Smooth muscle cell (in vitro differentiated cells): ENCODE measurements around the gene NFATC1. TPM values are rescaled to one million over a fixed set of nuclear protein-coding genes. Genes with fewer than 3 reads are reported as not detected.

ENCODE experiments used
- DNase-seq: peaks from one replicate; lab custom pipeline; 2025; ENCODE audit not compliant: unreplicated experiment; lab: John Stamatoyannopoulos, UW
- H2AFZ ChIP-seq: fragments of 200-600 bp; sonication (generic); 2 replicates; pipeline ENCODE4 v1.6.0; 2016; ENCODE audit warnings: antibody characterized with exemption, low read depth, mild to moderate bottlenecking
- H3F3A ChIP-seq: fragments of 200-600 bp; sonication (generic); 2 replicates; pipeline ENCODE4 v1.6.0; 2017; ENCODE audit warnings: antibody characterized with exemption, low read depth
- H3K27ac ChIP-seq: fragments of 200-600 bp; sonication (generic); 2 replicates; pipeline ENCODE4 v1.5.1; 2016; ENCODE audit warnings: low read depth, mild to moderate bottlenecking
- H3K27me3 ChIP-seq: fragments of 200-600 bp; sonication (generic); 2 replicates; pipeline ENCODE4 v1.6.1; 2016; ENCODE audit warnings: low read depth, mild to moderate bottlenecking
- H3K36me3 ChIP-seq: fragments of 200-600 bp; sonication (generic); 2 replicates; pipeline ENCODE4 v1.5.1; 2016; ENCODE audit warnings: low read depth
- H3K4me1 ChIP-seq: fragments of 200-600 bp; sonication (generic); 2 replicates; pipeline ENCODE4 v1.5.1; 2016; ENCODE audit warnings: low read depth
- H3K4me2 ChIP-seq: fragments of 200-600 bp; sonication (generic); 2 replicates; pipeline ENCODE4 v1.6.0; 2016; ENCODE audit warnings: mild to moderate bottlenecking
- H3K4me3 ChIP-seq: fragments of 200-600 bp; sonication (generic); 2 replicates; pipeline ENCODE4 v1.5.1; 2016; ENCODE audit warnings: mild to moderate bottlenecking
- H3K79me2 ChIP-seq: fragments of 200-600 bp; sonication (generic); 2 replicates; pipeline ENCODE4 v1.6.0; 2016; ENCODE audit warnings: low read depth, mild to moderate bottlenecking
- H3K9ac ChIP-seq: fragments of 200-600 bp; sonication (generic); 2 replicates; pipeline ENCODE4 v1.6.0; 2016; ENCODE audit warnings: low read depth
- H3K9me3 ChIP-seq: fragments of 200-600 bp; sonication (generic); replicated peaks from 2 replicates; pipeline ENCODE4 v1.5.1; 2016; ENCODE audit warnings: low read depth
- H4K20me1 ChIP-seq: fragments of 200-600 bp; sonication (generic); 2 replicates; pipeline ENCODE4 v1.6.0; 2016; ENCODE audit warnings: low read depth
- WGBS: methylation state at CpG from one replicate; pipeline ENCODE4 v1.1.7; 2016; ENCODE audit warnings: low lambda C conversion rate; 5-methylcytosine and 5-hydroxymethylcytosine counted together
- polyA plus RNA-seq: library from polyadenylated mRNA; unstranded; fragments of >200 nt; fragmentation: Nextera tagmentation; extraction: Ambion mirVana; gene quantifications from 2 replicates; pipeline ENCODE4 v1.2.1, GENCODE V29; 2016
- total RNA-seq: library from RNA; depleted of rRNA; stranded (reverse); fragments of >200 nt; gene quantifications from 2 replicates; pipeline ENCODE4 v1.2.3, GENCODE V29; 2014
- TF ChIP-seq, protein P1 (sequence below): fragments of 200-600 bp; sonication (generic); IDR thresholded peaks from 2 replicates; pipeline ENCODE4 v1.5.1; 2017; ENCODE audit warnings: borderline replicate concordance, mild to moderate bottlenecking, antibody characterized with exemption; ENCODE audit not compliant: insufficient read depth, poor library complexity, severe bottlenecking

The NFATC1 gene
- total and polyA plus RNA-seq, 2 experiments from 2014 or later: 13.1 to 19.2 TPM

DNA sequence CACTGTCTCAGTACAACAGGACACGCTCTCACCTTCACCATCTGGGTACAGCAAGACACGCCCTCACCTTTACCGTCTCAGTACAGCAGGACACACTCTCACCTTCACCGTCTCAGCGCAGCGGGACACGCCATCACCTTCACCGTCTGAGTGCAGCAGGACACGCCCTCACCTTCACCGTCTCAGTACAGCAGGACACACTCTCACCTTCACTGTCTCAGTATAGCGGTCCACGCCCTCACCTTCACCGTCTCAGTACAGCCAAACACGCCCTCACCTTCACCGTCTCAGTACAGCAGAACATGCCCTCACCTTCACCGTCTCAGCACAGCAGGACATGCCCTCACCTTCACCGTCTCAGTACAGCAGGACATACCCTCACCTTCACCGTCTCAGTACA is 174.0 kb downstream of the NFATC1 start:
- H4K20me1 ChIP-seq: no peaks in the 10 kb centered on the region
- H3K4me3 ChIP-seq: no peak overlapping the region
- TF ChIP-seq, protein P1, sequence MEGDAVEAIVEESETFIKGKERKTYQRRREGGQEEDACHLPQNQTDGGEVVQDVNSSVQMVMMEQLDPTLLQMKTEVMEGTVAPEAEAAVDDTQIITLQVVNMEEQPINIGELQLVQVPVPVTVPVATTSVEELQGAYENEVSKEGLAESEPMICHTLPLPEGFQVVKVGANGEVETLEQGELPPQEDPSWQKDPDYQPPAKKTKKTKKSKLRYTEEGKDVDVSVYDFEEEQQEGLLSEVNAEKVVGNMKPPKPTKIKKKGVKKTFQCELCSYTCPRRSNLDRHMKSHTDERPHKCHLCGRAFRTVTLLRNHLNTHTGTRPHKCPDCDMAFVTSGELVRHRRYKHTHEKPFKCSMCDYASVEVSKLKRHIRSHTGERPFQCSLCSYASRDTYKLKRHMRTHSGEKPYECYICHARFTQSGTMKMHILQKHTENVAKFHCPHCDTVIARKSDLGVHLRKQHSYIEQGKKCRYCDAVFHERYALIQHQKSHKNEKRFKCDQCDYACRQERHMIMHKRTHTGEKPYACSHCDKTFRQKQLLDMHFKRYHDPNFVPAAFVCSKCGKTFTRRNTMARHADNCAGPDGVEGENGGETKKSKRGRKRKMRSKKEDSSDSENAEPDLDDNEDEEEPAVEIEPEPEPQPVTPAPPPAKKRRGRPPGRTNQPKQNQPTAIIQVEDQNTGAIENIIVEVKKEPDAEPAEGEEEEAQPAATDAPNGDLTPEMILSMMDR: no peak
- no peak overlapping the region for H3K9ac ChIP-seq
- no peaks in the 10 kb centered on the region for H3K79me2 ChIP-seq
- no peak overlapping the region for H3K4me2 ChIP-seq
- WGBS: 96% methylated on average over 18 of the region's 18 CpGs
- peaks cover 5% of the 10 kb centered on the region for H3K9me3 ChIP-seq
- peaks cover 23% of the 10 kb centered on the region for H3K4me1 ChIP-seq
- no peaks in the 10 kb centered on the region for H3K27me3 ChIP-seq
- no peak overlapping the region for H3K27ac ChIP-seq
- H3K36me3 ChIP-seq: no peaks in the 10 kb centered on the region
- no peak for DNase-seq
- H3F3A ChIP-seq: peaks cover 7% of the 10 kb centered on the region
- no peak overlapping the region for H2AFZ ChIP-seq

DNA sequence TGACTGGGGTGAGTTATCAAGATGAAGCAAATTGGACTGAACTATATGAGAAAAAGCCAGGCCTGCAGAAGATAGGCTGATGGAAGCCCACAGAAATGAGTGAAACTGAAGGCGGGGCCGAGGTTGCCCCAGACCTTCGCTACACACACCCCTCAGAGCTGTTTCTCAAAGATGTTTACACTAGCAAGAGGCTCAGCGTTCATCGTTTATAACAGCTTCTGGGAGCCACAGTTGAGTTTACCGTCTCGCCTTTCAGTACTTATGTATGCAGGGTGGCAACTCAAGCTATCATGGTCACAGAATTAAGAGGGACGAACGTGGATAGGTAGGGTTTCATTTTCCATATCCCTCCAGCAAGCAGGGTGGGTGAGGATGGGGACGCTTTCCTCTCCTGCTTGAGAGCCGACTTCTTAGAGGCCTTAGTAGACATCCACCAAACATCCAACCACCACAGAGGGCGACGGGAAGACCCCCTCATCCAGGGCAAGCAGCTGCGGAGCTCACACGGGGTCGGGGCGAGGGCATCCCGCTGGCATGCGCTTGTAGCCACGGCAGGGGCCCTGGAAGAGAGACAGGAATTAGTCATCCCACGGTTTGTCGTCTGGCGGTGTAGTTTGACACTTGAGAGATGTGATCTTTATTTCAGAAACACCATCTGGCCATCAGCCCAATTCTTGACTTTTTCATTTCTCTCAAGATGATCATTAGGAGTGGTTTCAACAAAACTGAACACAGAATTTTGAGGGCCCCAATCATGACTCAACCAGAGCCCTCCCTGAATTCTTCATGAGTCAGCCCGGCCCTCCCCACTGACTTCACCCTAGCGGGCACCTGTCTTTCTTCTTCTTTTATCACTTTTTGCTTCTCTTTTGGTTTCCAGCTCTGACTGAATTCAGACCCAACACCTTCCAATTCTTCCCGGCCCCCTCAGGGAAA is 174.8 kb downstream of the NFATC1 start:
- Histone ChIP-seq H3K4me1 (peaks cover 23% of the 10 kb centered on the region), H4K20me1 (no peaks in the 10 kb centered on the region), H3K27ac (peak overlapping the region; percentile 70), H2AFZ (no peak overlapping the region), H3K9me3 (peaks cover 5% of the 10 kb centered on the region), H3K9ac (no peak overlapping the region), H3K36me3 (no peaks in the 10 kb centered on the region), H3K4me2 (peak overlapping the region; percentile 33), H3K27me3 (no peaks in the 10 kb centered on the region), H3F3A (peaks cover 7% of the 10 kb centered on the region), H3K4me3 (no peak overlapping the region), H3K79me2 (no peaks in the 10 kb centered on the region)
- WGBS: 53% methylated on average over 26 of the region's 26 CpGs
- TF ChIP-seq, protein P1: no peak
- no peak for DNase-seq

DNA sequence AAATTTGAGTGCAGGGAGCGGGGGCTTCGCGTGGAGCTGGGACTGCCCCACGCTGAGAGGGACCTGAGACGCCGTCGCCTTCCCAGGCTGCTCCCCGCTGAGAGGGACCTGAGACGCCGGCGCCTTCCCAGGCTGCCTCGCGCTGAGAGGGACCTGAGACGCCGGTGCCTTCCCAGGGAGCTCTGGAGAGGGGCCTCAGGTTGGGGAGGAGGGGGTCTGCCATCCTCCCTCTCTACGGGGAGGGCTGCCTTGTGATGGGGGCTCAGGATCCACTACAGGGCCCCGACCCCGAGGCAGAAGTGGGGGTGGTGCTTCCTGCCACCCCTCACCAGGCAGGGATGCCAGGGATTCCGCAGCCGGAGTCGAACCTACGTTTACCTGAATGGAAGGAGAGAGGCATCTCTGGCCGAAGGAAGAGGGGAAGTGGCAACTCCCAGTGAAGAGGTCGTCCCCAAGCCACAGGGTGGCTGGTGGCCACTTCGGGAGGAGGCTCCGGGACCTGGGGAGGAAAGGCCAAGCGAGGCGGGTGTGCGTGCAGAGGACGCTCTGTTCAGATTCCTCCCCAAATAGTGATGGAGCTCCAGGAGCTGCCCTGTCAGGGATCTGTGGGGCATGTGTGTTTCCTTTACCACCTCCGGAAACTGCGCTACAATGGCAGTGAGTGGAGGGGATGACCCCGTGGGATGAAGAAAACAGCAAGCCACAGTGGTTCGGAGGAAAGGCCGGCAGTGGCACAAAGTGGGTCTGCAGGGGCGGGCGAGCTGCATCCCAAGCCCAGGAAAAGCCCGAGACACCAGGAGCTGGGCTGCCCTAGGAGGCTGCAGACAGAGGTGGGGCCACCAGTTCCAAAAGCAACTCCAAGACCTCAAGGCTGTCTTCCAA is 175.7 kb downstream of the NFATC1 start:
- Histone ChIP-seq H3K4me1 (peaks cover 20% of the 10 kb centered on the region), H3K27ac (peak overlapping the region; percentile 70), H3K9ac (no peak overlapping the region), H3K27me3 (no peaks in the 10 kb centered on the region), H3F3A (peaks cover 7% of the 10 kb centered on the region), H3K79me2 (no peaks in the 10 kb centered on the region), H3K9me3 (peaks cover 5% of the 10 kb centered on the region), H2AFZ (no peak overlapping the region), H4K20me1 (no peaks in the 10 kb centered on the region), H3K36me3 (no peaks in the 10 kb centered on the region), H3K4me2 (peak overlapping the region; percentile 33), H3K4me3 (no peak overlapping the region)
- TF ChIP-seq, protein P1: no peak
- WGBS: 94% methylated on average over 37 of the region's 38 CpGs
- no peak for DNase-seq
